AG09309 (cell line): ENCODE results near the gene SLC26A5.

ENCODE experiments used
- DNase-seq: peaks from one replicate; pipeline ENCODE4 v3.0.0-alpha.2; 2010; ENCODE audit warnings: low read depth
- H3K4me3 ChIP-seq: 2 replicates; pipeline ENCODE4 v1.5.1; 2011; ENCODE audit warnings: mild to moderate bottlenecking, low read depth, low read length, moderate library complexity; ENCODE audit not compliant: control insufficient read depth
- TF ChIP-seq, protein P1 (sequence below): IDR thresholded peaks from 2 replicates; pipeline ENCODE4 v1.5.1; 2011; ENCODE audit warnings: mild to moderate bottlenecking, low read depth, low read length, inconsistent platforms; ENCODE audit not compliant: insufficient read depth, control insufficient read depth; ENCODE audit errors: missing control alignments

Gene SLC26A5

DNA sequence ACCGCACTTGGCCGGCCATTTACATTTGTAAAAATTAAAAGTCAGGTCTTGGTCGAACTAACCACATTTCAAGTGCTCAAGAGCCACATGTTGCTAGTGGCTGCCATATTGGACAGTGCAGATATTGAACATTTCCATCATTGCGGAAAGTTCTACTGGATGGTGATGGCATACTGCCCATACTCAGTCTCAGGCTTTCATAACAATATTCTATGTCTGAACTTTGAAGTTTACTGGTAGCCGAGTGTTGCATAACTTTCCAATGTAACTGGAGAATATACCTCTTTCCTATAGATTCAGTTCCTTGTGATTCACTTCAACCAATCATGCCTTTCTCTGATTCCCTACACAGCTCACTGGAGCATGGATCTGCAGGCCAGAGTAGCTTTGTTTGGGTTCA is 54.9 kb downstream of the SLC26A5 start:
- TF ChIP-seq, protein P1, sequence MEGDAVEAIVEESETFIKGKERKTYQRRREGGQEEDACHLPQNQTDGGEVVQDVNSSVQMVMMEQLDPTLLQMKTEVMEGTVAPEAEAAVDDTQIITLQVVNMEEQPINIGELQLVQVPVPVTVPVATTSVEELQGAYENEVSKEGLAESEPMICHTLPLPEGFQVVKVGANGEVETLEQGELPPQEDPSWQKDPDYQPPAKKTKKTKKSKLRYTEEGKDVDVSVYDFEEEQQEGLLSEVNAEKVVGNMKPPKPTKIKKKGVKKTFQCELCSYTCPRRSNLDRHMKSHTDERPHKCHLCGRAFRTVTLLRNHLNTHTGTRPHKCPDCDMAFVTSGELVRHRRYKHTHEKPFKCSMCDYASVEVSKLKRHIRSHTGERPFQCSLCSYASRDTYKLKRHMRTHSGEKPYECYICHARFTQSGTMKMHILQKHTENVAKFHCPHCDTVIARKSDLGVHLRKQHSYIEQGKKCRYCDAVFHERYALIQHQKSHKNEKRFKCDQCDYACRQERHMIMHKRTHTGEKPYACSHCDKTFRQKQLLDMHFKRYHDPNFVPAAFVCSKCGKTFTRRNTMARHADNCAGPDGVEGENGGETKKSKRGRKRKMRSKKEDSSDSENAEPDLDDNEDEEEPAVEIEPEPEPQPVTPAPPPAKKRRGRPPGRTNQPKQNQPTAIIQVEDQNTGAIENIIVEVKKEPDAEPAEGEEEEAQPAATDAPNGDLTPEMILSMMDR, result no peak
- H3K4me3 ChIP-seq, result no peak overlapping the region
- no peak for DNase-seq

DNA sequence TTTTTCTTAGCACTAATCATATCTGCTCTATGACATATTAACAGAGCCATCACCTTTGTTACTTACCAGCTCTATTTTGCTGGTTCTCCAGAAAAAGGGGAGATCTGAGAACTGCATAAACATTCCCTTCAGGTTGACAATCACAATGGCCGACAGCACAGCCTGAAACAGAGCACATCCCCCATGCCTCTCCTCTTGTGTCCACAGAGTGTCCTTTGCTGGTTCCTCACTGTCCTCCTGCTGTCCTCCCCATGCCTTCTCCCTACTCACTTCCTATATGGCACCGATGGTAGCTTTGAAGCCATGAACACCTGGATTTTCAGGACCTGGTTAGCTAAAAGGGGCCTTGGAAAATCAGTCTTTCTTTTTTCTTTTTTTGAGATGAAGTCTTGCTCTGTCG is 56.7 kb downstream of the SLC26A5 start:
- TF ChIP-seq, protein P1, result no peak
- no peak overlapping the region for H3K4me3 ChIP-seq
- DNase-seq, result no peak

DNA sequence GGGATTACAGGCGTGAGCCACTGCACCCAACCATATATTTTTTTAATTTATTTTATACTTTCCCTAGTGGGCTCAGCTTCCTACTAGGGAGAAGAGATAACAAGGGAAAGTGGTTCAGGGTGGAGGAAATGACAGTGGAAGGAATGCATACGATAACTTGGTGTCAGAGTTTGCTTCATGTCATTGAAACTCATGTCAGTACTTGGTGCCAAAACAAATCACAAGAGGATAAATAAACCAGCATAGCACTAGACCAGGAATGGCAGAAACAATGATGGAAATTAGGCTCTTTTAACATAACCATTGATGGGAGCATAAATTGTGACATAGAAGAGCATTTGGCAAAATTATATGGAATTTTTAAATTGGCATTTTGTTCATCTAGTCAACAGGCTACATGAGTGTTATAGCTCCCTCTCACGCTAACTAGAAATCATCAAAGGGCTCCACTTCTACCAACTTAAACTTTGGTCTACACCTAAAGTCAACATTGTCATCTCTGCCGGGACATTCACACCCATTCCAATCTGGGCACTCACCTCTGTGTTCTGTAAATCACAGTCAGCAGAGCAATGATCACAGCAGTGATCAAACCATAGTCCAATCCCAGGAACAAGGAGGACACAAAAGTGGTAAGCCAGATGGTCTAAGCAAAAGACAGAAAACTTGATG is 57.4 kb downstream of the SLC26A5 start:
- DNase-seq, result no peak
- H3K4me3 ChIP-seq, result no peak overlapping the region
- TF ChIP-seq, protein P1, result no peak

DNA sequence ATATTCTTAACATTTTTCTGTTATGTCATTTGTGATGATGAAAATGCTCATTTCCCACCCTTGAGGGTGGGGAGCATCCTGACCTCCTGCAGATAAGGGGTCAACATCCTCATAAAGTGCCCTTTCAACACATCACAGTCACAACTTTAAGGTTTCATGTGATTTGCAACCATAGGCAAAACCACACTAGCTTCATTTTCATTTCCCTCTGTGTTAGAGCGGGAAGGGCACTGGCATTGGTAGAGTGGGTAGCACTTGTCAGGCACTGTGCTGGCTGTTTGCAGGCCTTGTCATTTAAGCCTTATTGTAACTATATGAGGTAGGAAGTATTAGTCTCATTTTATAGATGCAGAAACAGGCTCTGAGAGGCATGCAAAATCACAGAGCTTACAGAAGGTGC is 58.8 kb downstream of the SLC26A5 start:
- TF ChIP-seq, protein P1, result no peak
- H3K4me3 ChIP-seq, result no peak overlapping the region
- DNase-seq, result no peak

DNA sequence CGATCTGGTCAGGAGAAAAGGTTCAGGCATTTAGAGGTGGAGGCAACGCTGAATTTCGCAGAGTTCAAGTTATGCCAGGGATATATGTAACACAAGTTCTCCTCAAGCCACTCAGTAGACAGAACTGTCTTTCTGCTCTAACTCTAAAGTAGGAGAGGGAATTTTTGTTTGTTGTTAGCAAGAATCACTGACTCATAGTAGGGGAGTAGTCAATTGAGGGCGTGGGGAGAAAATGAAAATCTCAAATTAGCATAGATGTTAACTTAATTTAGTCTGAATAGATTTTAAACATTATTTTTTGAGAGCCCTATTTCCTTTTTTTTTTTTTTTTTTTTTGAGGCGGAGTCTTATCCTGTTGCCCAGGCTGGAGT is 64.0 kb downstream of the SLC26A5 start:
- H3K4me3 ChIP-seq, result no peak overlapping the region
- DNase-seq, result no peak
- TF ChIP-seq, protein P1, result no peak

DNA sequence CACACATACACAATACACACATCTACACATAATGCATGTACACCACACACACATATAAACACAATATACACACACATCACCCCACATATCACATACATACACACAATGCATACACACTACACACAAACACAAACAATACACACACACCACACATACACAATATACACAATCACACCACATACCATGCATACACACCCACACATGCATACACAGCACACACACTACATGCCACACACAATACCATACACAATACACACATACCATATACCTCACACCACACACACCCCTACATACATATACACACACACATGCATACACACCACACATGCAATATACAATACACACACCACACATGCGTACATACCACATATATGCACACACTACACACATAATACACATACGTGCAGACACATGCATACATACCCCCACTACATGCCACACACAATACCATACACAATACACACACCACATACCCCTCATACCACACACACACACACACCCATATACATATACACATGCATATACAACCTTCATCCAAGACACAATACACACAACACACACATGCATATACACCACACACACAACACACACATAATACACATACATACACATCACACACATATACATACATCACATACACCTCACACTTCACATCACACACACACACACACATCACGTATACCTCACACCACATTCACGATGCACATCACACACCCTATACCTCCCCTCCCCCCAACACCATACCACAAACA is 64.6 kb downstream of the SLC26A5 start:
- no peak overlapping the region for H3K4me3 ChIP-seq
- TF ChIP-seq, protein P1, result no peak
- DNase-seq, result no peak
